AG08396 (cell line): Measurements from ENCODE around the gene BSN.

Experiments
- DNase-seq: peaks from one replicate; pipeline ENCODE4 v3.0.0; 2012; ENCODE audit warnings: low spot score, mixed read lengths

The BSN gene

DNA sequence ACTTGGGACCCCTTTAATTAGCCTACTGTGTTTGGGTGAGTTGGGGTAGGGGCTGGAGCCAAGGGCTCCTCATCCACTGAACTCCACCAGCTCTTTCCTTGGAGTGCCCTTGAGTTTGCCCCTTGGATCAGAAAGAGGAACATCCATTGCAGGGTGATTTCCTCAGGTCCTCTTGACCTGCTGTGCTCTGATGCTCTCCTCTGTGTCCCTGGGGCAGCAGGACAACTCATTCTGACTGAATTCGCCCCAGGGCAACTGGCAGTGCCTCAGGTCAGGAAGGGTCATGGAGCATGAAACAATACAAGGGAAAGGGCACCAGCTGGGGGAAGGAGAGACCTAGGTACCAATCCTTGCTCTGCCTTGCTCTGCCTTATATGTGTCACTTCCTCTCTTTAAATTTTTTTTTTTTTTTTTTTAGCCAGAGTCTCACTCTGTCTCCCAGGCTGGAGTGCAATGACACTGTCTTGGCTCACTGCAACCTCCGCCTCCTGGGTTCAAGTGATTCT lies 47.8 kb downstream of the BSN start:
- no peak for DNase-seq

DNA sequence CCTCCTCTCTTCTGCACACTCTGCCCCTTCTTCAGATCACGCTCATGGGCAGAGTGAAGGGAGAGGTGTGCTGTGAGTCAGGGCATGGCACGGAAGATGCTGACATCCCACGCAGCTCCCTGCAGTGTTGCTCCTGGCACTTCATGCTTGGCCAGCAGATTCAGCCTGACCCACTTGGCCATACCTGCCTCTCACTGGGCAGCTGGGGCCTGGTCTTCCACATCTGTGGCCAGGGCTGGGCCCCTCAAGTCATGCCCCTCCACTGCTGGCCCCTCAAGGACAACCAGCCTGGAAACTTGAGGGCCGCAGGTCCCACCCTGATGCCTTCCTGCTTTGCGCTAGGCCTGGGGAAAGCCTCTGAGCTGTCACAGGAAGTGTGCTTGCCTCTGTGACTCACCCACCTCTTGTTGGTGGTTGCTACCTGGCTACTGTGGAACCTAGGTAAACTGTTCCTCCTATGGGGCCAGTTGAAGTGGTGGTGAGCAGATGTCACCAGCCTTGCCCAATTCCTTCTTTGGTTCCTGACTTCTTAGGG lies 48.7 kb downstream of the BSN start:
- DNase-seq = no peak

- no peak for DNase-seq
Observed at GRCh38 chr3:49606427-49606826, 52.1 kb downstream of the BSN start.

DNA sequence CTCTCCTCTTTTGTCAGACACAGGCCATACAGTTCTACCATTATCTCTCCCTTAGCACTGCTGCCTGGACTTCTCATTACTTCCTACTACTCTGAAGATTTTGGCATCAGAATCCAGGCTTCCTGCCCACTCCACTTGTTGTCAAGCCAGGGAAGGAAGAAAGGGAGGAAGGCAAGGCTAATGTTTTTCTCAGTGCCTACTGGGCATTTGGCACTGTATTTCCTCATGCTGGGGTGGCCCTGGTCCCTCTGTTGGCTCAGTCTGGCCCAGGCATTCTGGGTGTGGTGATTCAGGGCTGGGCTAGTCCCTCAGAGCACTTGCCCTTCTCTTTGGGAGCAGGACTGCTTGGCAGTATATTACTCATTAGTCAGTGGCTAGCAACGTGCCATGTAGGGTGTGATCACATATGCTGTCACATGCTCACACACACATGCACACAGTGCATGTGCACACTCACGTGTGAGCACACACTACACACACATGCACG lies 52.9 kb downstream of the BSN start:
- no peak for DNase-seq

DNA sequence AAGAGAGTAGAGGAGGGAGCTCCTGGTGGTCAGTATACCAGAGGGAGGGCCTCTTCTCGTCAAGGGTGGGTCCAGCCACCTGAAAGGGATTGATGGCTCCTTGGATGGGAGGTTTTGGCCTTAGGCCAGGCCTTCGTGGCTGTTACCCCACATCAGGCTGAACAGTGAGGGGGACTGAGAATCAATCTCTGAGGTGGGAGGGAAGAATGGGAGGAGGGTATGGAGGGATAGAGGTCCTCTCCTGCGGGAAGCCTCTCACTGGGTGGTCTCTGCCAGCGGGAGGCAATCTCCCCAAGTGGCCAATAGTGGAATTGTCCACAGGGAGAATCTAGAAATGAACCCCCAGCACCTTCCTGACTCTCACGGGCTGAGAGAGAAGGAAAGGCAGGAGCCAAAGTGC lies 53.5 kb downstream of the BSN start:
- DNase-seq = no peak

- DNase-seq = no peak
Observed at GRCh38 chr3:49609314-49609713, 55.0 kb downstream of the BSN start.

GRCh38 chr3:49609815-49610214 lies 55.5 kb downstream of the BSN start:
- no peak for DNase-seq

- DNase-seq = no peak
Observed at GRCh38 chr3:49610666-49611280, 56.5 kb downstream of the BSN start.

GRCh38 chr3:49611291-49611690 lies 57.0 kb downstream of the BSN start:
- no peak for DNase-seq

DNA sequence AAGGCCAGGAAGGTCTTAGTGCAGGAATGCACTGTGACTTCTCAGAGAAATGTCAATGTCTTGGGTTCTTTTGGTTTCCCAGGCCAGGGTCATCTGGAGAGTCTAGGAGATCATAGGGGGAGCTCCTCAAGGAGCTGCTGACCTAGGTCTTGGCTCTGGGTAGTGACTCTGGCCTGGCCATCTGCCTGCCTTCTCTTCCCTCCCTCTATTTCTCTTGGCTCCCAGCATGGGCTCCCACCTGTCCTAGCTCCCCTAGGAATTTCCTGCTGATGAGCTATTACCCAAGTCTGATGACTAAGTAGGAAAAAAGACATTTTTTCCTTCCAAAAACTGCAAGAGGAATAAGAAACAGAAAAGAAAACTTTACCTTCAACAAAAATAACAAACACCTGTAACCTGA lies 57.4 kb downstream of the BSN start:
- no peak for DNase-seq

GRCh38 chr3:49614936-49615335 lies 60.7 kb downstream of the BSN start:
- DNase-seq = no peak

DNA sequence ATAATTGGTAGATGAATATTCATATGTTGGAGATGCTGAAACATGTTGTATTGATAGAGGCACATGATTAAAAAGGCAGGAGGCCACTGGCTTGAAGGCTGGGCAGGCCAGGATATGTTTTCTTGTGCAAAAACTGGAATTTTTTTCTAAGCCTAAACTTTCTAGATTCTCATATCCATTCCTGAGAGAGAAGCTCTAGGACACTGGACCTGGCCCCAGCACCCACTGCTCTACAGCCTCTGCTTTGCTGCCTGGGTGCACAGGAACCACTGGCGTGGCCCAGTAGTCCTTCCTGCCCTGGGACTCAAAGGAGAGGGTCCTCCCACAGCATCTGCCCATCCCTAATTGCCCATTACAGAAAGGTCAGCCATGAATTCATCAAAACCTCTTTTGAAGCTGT lies 61.8 kb downstream of the BSN start:
- DNase-seq = no peak

- peak; percentile 45 for DNase-seq
Observed at GRCh38 chr3:49616491-49616941, 62.2 kb downstream of the BSN start.

- DNase-seq = no peak
Observed at GRCh38 chr3:49617390-49618013, 63.2 kb downstream of the BSN start.

DNA sequence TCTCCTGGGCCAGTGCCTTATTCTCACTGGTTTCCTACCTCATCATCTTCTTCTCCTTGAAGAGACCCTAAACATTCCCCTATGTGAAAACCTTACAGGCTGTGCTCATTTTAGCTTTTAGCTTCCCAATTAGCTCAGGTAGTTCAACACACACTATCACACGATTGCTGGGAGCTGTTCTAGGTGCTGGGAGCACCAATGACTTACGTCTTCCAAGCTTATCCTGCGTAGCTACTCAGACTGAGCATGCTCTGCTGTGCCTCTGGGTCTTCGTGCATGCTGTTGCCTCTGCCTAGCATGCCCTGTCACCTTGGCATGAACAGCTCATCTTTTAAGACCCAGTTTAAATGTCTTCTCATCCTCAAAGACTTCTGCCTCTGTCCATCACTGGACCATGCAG lies 64.1 kb downstream of the BSN start:
- no peak for DNase-seq

- DNase-seq = no peak
Observed at GRCh38 chr3:49619649-49620048, 65.4 kb downstream of the BSN start.

DNA sequence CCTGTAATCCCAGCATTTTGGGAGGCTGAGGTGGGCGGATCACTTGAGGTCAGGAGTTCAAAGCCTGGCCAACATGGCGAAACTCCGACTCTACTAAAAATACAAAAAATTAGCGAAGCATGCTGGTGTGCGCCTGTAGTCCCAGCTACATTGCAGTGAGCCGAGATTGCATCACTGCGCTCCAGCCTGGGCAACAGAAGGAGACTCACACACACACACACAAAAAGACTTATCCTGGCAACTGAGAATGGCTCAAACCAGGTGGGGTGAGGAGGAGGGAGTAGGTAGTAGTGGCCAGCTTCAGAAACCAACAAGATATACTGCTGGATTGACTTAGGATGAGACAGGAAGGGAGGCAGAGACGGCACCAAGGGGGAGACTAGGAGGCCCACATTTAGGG lies 66.5 kb downstream of the BSN start:
- no peak for DNase-seq

- DNase-seq = no peak
Observed at GRCh38 chr3:49623071-49623470, 68.8 kb downstream of the BSN start.

DNA sequence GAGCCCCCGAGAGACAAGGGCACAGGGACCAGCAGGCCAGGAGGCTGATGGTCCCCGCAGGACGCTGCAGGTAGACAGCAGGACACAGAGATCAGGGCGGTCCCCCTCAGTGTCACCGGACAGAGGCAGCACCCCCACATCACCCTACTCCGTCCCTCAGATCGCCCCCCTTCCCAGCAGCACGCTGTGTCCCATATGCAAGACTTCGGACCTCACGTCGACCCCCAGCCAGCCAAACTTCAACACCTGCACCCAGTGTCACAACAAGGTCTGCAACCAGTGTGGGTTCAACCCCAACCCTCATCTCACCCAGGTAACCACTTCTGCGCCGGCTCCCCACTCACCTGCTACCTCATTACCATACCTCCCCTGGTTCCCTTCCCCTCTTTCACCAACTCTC lies 70.8 kb downstream of the BSN start:
- no peak for DNase-seq

DNA sequence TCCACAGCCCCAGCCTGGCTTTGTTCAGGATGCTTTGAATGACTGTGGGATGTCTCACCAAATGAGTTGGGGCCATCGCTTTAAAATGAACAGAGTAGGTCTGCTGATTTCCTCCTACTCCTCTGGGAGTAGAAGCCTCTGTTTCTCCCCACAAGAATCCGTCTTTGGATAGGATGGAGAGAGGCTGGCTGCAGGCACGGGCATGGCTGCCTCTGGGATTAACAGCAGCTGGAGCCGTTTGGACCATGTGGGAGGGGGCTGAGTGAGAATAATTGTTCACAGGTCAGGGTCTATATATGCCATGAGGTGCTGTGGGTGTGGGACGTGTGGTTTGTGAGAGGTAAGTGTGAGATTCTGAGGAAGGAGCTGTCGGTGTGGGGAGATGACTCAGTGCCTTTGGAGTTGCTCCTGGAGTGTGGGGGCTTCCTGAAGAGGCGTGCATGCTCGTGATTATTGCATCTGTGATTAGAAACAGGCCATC lies 71.9 kb downstream of the BSN start:
- no peak for DNase-seq

DNA sequence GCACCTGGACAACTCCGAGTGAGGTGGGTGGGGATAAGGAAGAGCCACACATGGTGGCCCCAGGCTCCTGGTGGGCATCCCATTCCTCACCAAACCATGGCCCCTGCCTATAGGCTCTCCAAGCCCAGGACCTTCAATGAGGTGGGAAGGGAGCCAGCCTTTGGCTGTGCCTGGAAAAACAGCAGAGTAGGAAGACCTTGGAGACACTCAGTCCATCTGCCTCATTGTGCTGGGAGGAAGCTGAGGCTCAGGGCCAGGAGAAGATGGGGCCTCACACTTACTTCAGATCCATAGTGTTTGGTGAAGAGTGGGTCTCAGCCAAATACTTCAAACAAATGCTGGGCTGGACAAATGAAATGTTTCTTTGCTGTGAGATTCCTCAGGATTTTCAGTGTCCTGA lies 72.5 kb downstream of the BSN start:
- no peak for DNase-seq

GRCh38 chr3:49627634-49628033 lies 73.4 kb downstream of the BSN start:
- no peak for DNase-seq

- no peak for DNase-seq
Observed at GRCh38 chr3:49628249-49628648, 74.0 kb downstream of the BSN start.
